Measurements from ENCODE around the gene TNNI2.

TNNI2 gene

DNA sequence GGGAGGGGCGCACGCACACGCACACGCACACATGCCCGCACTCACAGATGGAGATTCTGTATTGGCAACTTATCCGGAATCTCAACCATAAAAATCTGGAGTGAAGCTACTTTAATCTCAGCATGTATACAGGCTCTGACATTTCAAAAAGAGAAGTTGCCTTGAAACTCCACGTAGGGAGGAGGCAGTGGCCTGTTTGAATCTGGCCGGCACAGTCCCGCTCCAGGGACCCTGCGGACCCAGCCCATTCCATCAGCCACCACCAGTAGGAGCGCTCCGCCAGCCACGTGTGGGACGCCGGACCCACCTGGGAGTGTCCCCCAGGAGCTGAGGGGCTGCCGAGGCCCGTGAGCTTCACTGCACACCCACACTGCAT is 5.9 kb upstream of the TNNI2 start:
- DNase-seq (ENCODE audit: extremely low spot score), result no peak
- TF ChIP-seq, protein P1, sequence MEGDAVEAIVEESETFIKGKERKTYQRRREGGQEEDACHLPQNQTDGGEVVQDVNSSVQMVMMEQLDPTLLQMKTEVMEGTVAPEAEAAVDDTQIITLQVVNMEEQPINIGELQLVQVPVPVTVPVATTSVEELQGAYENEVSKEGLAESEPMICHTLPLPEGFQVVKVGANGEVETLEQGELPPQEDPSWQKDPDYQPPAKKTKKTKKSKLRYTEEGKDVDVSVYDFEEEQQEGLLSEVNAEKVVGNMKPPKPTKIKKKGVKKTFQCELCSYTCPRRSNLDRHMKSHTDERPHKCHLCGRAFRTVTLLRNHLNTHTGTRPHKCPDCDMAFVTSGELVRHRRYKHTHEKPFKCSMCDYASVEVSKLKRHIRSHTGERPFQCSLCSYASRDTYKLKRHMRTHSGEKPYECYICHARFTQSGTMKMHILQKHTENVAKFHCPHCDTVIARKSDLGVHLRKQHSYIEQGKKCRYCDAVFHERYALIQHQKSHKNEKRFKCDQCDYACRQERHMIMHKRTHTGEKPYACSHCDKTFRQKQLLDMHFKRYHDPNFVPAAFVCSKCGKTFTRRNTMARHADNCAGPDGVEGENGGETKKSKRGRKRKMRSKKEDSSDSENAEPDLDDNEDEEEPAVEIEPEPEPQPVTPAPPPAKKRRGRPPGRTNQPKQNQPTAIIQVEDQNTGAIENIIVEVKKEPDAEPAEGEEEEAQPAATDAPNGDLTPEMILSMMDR (IDR thresholded peaks at IDR 0.05; ENCODE audit: control extremely low read depth, extremely low read depth, low read depth, missing control alignments), result no peak
- POLR2A ChIA-PET, result no interaction called here
- CTCF ChIA-PET, result interaction anchor here (0.7 to 7.6 kb wide), 57 partner anchors 9 to 549 kb away, joined by 3 to 352 read pairs (median 5); partner anchors contain the start of genes KRTAP5-5, KRTAP5-6 and LSP1

DNA sequence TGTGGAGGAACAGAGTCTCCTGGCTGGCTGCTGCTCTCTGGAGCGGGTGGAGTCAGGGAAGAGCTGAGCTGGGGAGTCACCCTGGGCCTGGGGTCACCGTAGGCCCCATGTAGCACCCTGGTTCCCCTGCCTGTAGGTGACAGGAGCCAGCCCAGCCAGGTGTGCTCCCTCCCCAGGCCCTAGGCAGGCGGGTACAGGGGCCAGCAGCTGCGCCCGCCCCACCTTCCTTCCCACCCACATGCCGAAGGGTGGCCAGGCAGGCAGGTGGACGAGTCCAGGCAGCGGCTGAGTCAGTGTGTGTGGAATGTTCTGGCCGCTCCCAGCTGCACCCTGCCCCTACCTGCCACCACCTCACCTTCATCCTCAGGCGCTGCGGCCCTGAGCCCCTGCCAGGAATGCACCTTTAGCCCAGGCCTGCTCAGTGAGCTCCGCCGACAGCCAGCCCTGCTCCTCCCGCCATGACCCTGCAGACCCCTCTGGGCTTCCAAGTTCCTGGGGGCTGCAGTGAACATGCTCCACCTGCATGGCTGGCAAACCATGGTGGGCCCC is 4.6 kb upstream of the TNNI2 start:
- POLR2A ChIA-PET, result no interaction called here

DNA sequence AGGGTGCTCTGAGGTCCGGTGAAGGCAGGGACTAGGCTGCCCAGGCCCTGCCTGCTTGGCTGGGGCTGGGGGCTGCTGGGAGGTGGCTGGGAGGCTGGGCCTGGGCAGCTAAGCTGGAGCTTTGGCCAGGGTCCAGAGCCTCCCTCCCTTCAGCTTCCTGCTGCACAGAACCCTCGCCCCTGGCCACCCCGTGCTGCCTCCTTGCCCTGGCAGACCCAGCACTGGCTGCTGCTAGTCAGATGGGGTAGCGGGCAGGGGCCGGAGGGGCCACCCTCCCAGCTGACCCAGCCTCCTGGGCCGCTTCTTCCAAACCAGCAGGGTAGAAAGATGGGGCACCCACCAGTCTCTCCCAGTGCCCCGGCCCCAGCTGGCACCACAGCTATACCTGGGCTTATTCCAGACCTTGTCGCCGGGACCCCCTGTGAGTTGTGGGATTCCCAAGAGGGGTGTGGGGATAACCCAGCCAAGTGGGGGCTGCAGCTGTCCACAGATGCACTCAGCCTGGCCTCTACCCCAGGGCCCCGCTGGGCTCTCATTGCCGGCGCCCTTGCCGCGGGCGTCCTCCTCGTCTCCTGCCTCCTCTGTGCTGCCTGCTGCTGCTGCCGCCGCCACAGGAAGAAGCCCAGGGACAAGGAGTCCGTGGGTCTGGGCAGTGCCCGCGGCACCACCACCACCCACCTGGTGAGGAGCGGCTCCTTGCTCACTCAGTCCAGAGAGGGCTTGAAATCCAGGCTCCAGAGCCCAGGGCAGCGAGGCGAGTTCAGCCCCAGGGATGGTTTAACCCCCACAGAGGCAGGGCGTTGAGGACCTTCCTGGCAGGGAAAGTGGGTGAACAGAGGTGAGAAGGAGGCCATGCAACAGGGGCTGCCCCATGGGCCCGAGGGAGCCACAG is 3.8 kb upstream of the TNNI2 start, which contains the start of gene SYT8:
Gene SYT8 (plus strand): TSS at position 212 of the 892 bp plus-strand sequence. CDS start 116 bp downstream, at position 328.
- ChIA-PET CTCF (interaction anchor here (0.6 to 7.6 kb wide), 14 partner anchors 9 to 321 kb away, joined by 3 to 352 read pairs (median 6); partner anchors contain the start of gene KRTAP5-6), POLR2A (no interaction called here)
- TF ChIP-seq, protein P1 (IDR thresholded peaks at IDR 0.05; ENCODE audit: control extremely low read depth, extremely low read depth, low read depth, missing control alignments), result no peak
- DNase-seq (ENCODE audit: extremely low spot score), result no peak

More for the DNA sequence above, 4.6 kb upstream of the TNNI2 start:
- TF ChIP-seq, protein P1 (IDR thresholded peaks at IDR 0.05; ENCODE audit: control extremely low read depth, extremely low read depth, low read depth, missing control alignments), result no peak
- no peak for DNase-seq (ENCODE audit: extremely low spot score)
- CTCF ChIA-PET, result interaction anchor here (0.6 to 7.6 kb wide), 28 partner anchors 11 to 547 kb away, joined by 3 to 352 read pairs (median 6); partner anchors contain the start of genes KRTAP5-5, KRTAP5-6 and LSP1

- CTCF ChIA-PET, result interaction anchor here (1.0 to 7.6 kb wide), 14 partner anchors 9 to 322 kb away, joined by 3 to 352 read pairs (median 4); partner anchors contain the start of gene KRTAP5-6
- no peak for DNase-seq (ENCODE audit: extremely low spot score)
- POLR2A ChIA-PET, result no interaction called here
- TF ChIP-seq, protein P1 (IDR thresholded peaks at IDR 0.05; ENCODE audit: control extremely low read depth, extremely low read depth, low read depth, missing control alignments), result no peak
Measured at GRCh38 chr11:1835671-1836010, 3.1 kb upstream of the TNNI2 start.

DNA sequence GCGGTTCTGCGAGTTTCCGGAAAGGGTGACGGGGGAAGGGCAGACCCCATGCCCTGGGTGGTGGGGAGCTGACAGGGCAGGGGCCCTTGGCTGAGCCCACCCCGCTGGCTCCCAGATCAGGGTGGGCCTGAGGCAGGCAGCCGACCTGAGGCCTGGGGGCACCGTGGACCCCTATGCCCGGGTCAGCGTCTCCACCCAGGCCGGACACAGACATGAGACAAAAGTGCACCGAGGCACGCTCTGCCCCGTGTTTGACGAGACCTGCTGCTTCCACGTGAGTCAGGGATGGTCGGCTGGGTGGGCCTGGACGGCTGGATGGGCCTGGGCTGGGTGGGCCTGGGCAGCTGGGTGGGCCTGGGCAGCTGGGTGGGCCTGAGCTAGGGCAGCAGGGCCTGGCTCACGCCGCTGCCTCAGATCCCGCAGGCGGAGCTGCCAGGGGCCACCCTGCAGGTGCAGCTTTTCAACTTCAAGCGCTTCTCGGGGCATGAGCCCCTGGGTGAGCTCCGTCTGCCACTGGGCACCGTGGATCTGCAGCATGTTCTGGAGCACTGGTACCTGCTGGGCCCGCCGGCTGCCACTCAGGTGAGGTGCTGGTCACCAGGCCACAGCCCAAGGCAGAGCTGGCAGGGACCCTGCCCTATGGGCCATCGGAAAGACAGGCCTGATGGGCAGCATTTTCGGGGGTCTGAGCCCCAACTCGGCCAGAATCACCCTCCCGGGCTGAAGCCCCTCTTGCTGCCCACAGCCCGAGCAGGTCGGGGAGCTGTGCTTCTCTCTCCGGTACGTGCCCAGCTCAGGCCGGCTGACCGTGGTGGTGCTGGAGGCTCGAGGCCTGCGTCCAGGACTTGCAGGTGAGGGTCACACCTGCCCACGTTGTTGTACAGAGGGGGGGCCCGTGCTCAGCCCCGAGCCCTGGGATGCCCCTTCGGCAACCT is 2.5 kb upstream of the TNNI2 start:
- ChIA-PET POLR2A (interaction anchor here (0.5 kb wide), 1 partner anchor 541 kb away, joined by 3 read pairs; no protein-coding TSS in a partner anchor), CTCF (interaction anchor here (0.8 to 7.6 kb wide), 22 partner anchors 10 to 321 kb away, joined by 3 to 352 read pairs (median 4); partner anchors contain the start of gene KRTAP5-6)
- TF ChIP-seq, protein P1 (IDR thresholded peaks at IDR 0.05; ENCODE audit: control extremely low read depth, extremely low read depth, low read depth, missing control alignments), result no peak
- no peak for DNase-seq (ENCODE audit: extremely low spot score)

Data from GM10248 (cell line).